Aortic smooth muscle cell (primary cell): Measurements from ENCODE around the gene GSTT2B. TPM values are rescaled to one million over a fixed set of nuclear protein-coding genes. Genes with fewer than 3 reads are reported as not detected.

Experiments used
- total RNA-seq: library from RNA; depleted of rRNA; stranded (reverse); fragments of >200 nt; gene quantifications from 2 replicates; pipeline ENCODE4 v1.2.3, GENCODE V29; 2014

The GSTT2B gene, protein sequence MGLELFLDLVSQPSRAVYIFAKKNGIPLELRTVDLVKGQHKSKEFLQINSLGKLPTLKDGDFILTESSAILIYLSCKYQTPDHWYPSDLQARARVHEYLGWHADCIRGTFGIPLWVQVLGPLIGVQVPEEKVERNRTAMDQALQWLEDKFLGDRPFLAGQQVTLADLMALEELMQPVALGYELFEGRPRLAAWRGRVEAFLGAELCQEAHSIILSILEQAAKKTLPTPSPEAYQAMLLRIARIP
- total RNA-seq: 0.79 and 1.2 TPM in 2 replicates

DNA sequence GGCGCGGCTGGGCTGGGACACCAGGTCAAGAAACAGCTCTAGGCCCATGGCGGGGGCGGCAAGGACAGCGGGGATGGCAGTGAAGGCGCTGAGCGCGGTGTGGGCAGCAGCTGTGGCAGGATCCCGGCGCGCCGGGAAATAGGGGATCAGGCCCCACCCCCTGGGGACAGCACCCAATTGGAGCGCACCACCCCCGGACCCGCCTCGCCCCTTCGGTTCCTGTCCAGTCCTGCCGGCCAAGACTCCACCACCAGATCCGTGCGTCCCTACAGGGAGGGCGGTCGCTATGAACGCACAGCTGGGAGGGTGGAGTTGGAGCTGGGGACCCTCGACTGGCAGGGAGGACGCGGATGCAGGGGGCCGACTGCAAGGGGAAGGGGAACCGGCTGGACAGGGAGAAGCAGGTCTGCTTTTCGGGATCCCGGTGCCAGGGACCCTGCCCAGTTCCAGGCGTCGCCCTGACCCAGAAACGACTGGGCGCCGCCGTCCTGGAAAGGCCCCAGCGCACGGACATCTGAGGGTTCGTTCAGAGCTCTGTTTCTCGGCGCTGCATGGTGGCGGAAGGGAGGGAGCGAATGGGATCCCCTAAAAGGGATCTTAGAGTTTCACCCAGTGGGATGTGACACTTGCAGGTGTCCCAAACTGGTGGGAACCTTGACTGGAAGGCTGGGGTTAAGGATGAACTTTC is at the start of gene GSTT2B:
Gene GSTT2B (minus strand): TSS at position 112 of the 688 bp plus-strand sequence. CDS start 64 bp downstream, at position 48.

DNA sequence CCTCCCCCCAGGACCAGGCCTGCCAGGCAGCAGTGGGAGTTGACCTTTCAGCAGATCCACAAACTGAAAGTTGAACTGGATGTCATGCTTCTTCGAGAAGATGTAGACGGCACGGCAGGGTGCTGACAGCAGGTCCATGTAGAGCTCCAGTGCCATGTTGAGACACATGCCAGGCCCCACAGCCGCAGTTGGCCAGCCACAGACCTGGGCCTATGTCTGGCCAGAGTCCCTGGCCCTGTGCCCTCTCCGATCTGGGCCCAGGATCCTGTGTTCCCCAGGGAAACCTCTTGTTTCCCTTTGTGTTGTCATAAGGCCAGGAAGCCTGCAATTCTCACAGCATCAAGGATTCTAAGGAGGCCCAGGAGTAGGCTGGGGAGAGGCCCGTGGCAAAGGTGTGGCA is 44.2 kb upstream of the GSTT2B start, which contains the start of gene GSTT4:
Gene GSTT4 (minus strand): TSS at position 253 of the 400 bp plus-strand sequence. CDS start 97 bp downstream, at position 156.

DNA sequence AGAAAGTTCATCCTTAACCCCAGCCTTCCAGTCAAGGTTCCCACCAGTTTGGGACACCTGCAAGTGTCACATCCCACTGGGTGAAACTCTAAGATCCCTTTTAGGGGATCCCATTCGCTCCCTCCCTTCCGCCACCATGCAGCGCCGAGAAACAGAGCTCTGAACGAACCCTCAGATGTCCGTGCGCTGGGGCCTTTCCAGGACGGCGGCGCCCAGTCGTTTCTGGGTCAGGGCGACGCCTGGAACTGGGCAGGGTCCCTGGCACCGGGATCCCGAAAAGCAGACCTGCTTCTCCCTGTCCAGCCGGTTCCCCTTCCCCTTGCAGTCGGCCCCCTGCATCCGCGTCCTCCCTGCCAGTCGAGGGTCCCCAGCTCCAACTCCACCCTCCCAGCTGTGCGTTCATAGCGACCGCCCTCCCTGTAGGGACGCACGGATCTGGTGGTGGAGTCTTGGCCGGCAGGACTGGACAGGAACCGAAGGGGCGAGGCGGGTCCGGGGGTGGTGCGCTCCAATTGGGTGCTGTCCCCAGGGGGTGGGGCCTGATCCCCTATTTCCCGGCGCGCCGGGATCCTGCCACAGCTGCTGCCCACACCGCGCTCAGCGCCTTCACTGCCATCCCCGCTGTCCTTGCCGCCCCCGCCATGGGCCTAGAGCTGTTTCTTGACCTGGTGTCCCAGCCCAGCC is 18.7 kb upstream of the GSTT2B start, which contains the start of gene GSTT2:
Gene GSTT2 (plus strand): TSS at position 578 of the 684 bp plus-strand sequence.

DNA sequence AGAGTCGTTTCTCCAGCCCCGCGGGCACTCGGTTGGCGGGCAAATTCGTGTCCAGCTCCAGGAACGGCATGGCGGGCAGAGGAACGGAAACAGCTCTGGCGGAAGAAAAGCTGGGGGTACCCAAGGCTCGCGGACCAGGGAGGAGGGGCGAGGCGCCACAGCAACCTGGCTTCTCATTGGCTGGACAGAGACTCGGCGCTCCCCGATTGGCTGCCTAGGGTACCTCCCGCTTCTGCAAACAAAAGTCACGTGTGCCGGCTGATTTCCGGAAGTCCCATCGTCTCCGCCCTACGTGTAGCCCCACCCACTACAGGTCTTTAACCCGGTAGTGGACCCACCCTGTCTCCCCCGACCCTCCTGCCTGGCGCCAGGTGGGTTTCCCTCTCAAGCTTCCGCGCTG is 13.3 kb upstream of the GSTT2B start, which contains the start of gene DDT:
Gene DDT (minus strand): TSS at position 97 of the 400 bp plus-strand sequence. CDS start 27 bp downstream, at position 70.

DNA sequence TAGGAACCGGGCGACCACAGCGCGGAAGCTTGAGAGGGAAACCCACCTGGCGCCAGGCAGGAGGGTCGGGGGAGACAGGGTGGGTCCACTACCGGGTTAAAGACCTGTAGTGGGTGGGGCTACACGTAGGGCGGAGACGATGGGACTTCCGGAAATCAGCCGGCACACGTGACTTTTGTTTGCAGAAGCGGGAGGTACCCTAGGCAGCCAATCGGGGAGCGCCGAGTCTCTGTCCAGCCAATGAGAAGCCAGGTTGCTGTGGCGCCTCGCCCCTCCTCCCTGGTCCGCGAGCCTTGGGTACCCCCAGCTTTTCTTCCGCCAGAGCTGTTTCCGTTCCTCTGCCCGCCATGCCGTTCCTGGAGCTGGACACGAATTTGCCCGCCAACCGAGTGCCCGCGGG is 5.6 kb upstream of the GSTT2B start, which contains the start of gene DDTL:
Gene DDTL (plus strand): TSS at position 321 of the 400 bp plus-strand sequence. CDS start 27 bp downstream, at position 348.

Other genes starting within 250 kb of the GSTT2B start
- gene ZNF70, start 210.1 kb downstream of the GSTT2B start, total RNA-seq: 3.3 and 4.5 TPM in 2 replicates
- not detected in 2 replicates for gene VPREB3, start 206.8 kb downstream of the GSTT2B start, total RNA-seq
- gene C22orf15, start 198.2 kb downstream of the GSTT2B start, total RNA-seq: 2.1 and 3.5 TPM in 2 replicates
- 3.2 and 5.5 TPM in 2 replicates for gene CHCHD10, start 193.2 kb downstream of the GSTT2B start, total RNA-seq
- gene MMP11, start 188.3 kb downstream of the GSTT2B start, total RNA-seq: 4.6 and 5.2 TPM in 2 replicates
- gene SMARCB1, start 174.2 kb downstream of the GSTT2B start, total RNA-seq: 16.2 and 17.1 TPM in 2 replicates
- gene DERL3, start 122.2 kb downstream of the GSTT2B start, total RNA-seq: 0.19 and 0.53 TPM in 2 replicates
- 11.1 and 11.3 TPM in 2 replicates for gene SLC2A11, start 103.3 kb downstream of the GSTT2B start, total RNA-seq
- 161 and 200 TPM in 2 replicates for gene MIF, start 66.8 kb downstream of the GSTT2B start, total RNA-seq
- 0.62 and 0.92 TPM in 2 replicates for gene DDTL, start 5.7 kb upstream of the GSTT2B start, total RNA-seq
- 82.2 and 91.0 TPM in 2 replicates for gene DDT, start 13.2 kb upstream of the GSTT2B start, total RNA-seq
- not detected in 2 replicates for gene GSTT2, start 18.9 kb upstream of the GSTT2B start, total RNA-seq
- gene GSTT4, start 44.3 kb upstream of the GSTT2B start, total RNA-seq: not detected in 2 replicates
- gene CABIN1, start 50.1 kb upstream of the GSTT2B start, total RNA-seq: 40.4 and 41.8 TPM in 2 replicates
- gene SUSD2, start 220.3 kb upstream of the GSTT2B start, total RNA-seq: 17.5 and 18.1 TPM in 2 replicates